Medulla oblongata (tissue), 1 donor: ENCODE data around the gene COQ4.
"Not testable (repeated sequence)": the region's sequence is repeated elsewhere in the genome, so short reads cannot be mapped to it uniquely, and the experiment has no call there.

Experiments used
- DNase-seq: peaks from one replicate; pipeline ENCODE4 v3.0.0-alpha.2; 2015; ENCODE audit errors: extremely low spot score

The COQ4 gene

DNA sequence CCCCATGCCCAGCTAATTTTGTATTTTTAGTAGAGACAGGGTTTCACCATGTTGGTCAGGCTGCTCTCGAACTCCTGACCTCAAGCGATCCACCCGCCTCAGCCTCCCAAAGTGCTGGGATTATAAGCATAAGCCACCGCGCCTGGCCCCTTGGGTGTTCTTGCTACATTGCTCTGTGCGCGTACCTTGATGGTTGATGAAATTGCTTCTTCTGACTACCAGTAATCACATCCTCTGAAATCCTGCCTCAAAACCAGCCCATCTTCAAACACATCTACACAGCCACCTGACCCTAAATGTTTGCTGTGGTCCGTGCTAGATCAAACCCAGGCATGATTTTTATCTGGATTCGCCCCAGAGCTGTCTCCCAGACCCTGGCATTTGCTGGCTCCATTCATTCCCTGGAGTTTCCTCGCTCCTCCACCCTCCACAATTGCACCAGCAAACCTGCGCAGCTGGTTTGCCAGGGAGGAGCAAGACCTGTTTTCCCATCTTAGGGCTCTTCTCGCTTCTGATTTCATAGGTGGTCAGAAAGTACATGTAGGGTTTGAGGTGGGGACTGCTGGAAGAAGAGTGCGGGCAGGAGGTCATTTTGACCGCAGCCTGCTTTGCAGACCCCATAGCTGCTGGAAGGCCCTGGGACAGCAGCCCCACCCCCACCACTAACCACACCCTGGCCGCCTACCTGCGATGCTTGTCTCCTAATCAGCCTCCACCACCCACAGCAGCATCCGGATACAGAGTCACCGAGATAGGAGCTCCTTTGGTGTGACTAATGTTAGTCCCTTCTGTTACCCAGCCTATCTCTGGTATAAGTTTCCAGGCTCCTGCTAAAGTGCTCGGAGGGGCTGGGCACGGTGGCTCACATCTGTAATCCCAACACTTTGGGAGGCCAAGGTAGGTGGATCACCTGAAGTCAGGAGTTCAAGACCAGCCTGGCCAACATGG is 23.8 kb upstream of the COQ4 start:
- DNase-seq, result no peak

DNA sequence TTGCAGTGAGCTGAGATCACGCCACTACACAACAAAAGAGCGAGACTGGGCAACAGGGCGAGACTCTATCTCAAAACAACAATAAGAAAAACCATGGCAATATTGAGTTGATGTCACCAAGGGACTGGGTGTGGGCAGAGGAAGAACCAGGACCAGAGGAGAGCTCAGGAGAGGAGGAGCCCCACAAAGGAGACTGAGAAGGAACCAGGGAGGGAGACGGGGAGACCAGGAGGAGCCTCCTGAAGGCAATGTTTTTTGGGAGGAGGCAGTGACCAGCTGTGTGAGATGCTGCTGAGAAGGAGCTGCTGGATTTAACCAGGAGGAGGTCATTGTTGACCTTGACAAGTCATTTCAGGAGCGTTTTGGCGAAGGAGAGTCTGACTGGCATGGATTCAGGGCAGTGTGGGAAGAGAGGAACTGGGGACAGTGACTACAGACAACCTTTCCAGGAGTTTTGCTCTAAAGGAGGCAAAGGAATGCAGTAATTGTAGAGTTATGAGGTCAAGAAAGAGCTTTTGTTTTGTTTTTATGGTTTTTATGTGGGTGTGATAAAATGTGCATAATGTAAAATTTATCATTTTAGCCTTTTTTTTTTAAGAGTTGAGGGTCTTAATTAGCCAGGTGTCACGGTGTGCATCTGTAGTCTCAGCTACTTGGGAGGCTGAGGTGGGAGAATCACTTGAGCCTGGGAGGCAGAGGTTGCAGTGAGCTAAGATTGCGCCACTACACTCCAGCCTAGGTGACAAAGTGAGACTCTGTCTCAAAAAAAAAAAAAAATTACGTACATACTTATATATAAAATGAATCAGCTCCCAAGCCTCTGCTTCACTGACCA is 18.3 kb upstream of the COQ4 start:
- no peak for DNase-seq

GRCh38 chr9:128304971-128305288 is 17.7 kb upstream of the COQ4 start:
- no peak for DNase-seq

DNA sequence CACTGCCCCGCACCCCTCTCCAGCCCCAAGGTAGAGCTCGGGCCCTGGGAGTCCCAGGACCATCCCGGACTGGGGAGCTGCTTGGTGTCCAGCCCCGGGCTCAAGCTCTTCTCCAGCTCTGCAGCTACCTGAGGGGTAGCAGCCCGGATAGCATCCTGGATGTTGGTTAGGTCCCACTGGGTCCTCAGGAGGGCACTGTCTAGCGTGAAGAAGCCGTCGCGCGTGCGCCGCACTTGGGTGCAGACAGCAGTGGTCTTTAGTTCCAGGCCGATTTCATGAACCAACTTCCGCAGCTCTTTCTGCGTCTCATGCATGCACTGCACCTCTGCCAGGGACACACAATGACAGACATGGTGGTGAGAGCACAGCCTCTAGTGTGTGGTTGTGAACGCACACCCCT is 13.1 kb upstream of the COQ4 start:
- DNase-seq, result no peak

DNA sequence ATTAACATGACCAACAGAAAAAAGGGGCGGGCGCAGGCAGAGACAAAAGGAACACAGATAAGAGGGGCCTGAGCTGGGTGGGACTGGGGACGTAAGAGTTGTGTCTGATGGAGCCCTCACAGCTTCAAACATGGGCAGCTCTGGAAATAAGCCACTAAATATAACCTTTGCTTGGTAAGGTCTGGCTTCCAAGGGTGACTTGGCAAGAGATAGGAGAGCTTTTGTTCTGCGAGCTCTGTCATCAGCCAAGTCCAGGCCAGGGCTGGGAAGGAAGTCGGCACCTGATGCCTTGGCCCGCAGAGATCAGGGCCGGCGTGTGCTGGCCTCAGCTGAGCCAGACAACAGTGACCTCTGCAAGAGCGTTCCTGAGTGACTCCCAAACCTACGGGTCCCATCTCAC is 12.2 kb upstream of the COQ4 start:
- DNase-seq, result peak; percentile 31

- DNase-seq, result no peak
These were observed 7.9 kb upstream of the COQ4 start for GRCh38 chr9:128314697-128315096.

DNA sequence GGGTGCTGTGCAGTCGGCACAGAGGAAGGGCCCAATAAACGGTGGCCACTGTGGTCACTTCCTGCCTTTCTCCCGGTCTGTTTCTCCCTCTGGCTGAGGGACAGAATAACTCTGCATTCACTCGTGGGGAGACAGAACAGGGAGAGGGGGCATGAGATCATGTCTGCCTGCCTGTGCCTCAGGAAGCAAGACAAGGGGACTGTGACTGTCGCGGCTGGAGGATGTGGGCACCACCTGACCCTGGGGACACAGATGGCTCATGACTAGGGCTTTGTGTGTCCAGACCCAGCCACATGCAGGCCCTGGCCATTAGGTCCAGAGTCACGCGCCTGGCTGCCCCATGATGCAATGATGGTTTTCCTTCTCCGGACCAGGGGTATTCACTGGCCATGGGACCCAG is 6.2 kb upstream of the COQ4 start:
- peak; percentile 91 for DNase-seq

- peak; percentile 46 for DNase-seq
These were observed 5.0 kb upstream of the COQ4 start for GRCh38 chr9:128317629-128318028.

GRCh38 chr9:128321343-128321742 is 1.3 kb upstream of the COQ4 start:
- no peak for DNase-seq

- DNase-seq, result no peak
These were observed 698 bp upstream of the COQ4 start for GRCh38 chr9:128321879-128322403.

- no peak for DNase-seq
These were observed 632 bp downstream of the COQ4 start for GRCh38 chr9:128323212-128323730.

DNA sequence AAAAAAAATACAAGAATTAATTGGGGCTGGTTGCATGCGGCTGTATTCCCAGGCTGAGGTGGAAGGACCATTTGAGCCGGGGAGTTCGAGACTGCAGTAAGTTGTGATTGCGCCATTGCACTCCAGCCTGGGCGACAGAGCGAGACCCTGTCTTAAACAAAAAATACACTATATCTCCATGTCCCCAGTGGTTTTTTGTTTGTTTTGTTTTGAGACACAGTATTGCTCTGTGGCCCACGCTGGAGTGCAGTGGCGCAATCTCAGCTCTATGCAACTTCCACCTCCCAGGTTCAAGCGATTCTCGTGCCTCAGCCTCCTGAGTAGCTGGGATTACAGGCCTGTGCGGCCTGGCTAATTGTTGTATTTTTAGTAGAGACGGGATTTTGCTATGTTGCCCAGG is 1.2 kb downstream of the COQ4 start:
- no peak for DNase-seq

DNA sequence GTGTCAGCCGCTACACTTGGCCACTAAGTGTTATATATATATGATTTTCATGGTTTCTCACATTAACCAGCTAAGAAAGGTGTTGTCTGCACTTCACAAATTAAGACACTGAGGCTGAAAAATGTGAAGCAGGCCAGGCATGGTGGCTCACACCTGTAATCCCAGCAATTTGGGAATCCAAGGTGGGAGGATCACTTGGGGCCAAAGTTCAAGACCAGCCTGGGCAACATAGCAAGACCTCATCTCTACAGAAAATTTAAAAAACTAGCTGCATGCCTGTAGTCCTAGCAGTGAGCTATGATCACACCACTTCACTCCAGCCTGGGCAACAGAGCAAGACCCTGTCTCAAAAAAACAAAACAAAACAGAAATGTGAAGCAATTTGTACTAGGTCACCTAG is 1.8 kb downstream of the COQ4 start:
- no peak for DNase-seq

GRCh38 chr9:128325629-128326028 is 3.0 kb downstream of the COQ4 start:
- DNase-seq, result no peak

GRCh38 chr9:128333451-128333869 is 10.8 kb downstream of the COQ4 start:
- no peak for DNase-seq

- no peak for DNase-seq
These were observed 12.5 kb downstream of the COQ4 start for GRCh38 chr9:128335161-128335560.

GRCh38 chr9:128335914-128336313 is 13.3 kb downstream of the COQ4 start:
- no peak for DNase-seq

GRCh38 chr9:128337936-128338335 is 15.3 kb downstream of the COQ4 start:
- no peak for DNase-seq

DNA sequence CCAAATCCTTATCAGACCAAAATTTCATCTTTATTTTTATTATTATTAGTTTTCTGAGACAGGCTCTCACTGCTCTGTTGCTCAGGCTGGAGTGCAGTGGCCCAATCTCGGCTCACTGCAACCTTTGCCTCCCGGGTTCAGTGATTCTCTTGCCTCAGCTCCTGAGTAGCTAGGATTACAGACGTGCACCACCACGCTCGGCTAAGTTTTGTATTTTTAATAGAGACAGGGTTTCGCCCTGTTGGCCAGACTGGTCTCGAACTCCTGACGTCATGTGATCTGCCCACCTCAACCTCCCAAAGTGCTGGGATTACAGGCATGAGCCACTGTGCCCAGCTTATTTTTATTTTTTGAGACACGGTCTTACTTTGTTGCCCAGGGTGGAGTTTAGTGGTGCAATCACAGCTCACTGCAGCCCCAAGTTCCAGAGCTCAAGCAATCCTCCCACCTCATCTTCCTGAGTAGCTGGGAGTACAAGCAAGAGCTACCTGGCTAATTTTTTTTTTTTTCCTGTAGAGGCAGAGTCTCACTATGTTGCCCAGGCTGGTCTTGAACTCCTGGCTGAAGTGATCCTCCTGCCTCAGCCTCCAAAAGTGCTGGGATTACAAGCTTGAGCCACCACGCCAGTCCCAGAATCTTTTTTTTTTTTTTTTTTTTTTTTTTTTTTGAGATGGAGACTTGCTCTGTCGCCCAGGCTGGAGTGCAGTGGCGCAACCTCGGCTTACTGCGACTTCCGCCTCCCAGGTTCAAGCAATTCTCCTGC is 16.4 kb downstream of the COQ4 start:
- DNase-seq, result not testable (repeated sequence)

DNA sequence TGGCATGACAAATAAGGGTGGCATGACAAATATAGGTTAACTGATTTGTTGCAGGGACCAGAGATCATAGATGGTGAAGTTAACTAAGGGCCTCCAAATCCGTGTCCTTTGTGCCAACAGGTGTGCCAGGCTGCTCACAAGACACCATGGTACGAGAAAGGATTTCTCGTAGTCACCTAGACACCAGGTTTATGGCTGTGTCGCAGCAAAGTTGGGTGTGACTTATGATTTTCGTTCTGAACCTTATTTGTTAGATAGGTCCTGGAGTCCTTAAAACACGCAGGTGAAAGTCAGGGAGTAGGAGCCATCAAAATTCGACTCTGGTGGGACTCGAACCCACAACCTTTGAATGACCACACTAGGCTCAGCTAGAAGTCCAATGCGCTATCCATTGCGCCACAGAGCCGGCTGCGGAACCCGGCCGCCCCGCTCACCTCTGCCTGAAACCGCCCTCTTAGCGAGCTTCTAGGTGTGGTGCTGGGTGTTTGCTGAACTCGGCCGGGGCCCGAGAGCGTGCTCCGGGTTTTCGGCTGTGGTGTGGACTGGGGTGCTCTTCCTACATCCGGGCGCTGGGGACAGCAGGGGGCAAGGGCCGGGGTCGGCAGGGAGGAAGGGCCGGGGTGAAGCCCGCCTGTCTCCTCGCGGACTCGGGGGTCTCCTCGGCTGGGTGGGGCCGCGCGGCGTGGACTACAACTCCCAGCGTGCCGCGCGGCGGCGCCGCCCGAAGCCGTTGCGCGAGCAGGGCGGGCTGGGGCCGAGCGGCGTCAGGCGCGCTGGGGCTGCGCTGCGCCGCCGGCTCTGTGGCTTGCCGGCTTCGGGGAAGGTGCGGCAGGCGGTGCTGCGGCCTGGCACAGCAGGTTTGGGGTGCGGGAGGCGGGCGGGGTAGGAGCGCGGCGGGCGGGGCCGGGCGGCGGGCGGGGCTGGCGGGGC is 17.4 kb downstream of the COQ4 start, which contains the start of gene SLC27A4:
Gene SLC27A4, plus strand, starts transcription at position 767 of the 930 bp plus-strand sequence. CDS start 2,606 bp downstream, outside the sequence.
- peak; percentile 68 for DNase-seq
